WTC11 (cell line): Measurements from ENCODE around the gene RCE1. TPM values are rescaled to one million over a fixed set of nuclear protein-coding genes. Genes with fewer than 3 reads are reported as not detected.

Source experiments
- ATAC-seq: fragments of 200-7000 bp; cut with Tn5 transposase; 2 replicates; pipeline ENCODE4 v1.10.0; 2021; ENCODE audit warnings: mild to moderate bottlenecking, moderate library complexity
- CTCF ChIA-PET: fragments of 300-600 bp; sonication (Branson Sonifier 250); formaldehyde crosslinking; loops from one replicate; lab custom pipeline; 2021; ENCODE audit warnings: antibody characterized with exemption; lab: Charles Lee
- POLR2A ChIA-PET: fragments of 350-600 bp; sonication (Branson Sonifier 250); formaldehyde crosslinking; loops from one replicate; lab custom pipeline; 2021; ENCODE audit warnings: antibody characterized with exemption; lab: Charles Lee
- DNase-seq: peaks from one replicate; pipeline ENCODE4 v3.0.0; 2021; ENCODE audit warnings: low spot score
- H3K27ac Mint-ChIP-seq: 2 replicates; pipeline ENCODE4 v1.8.0; 2021; ENCODE audit warnings: mixed read lengths
- H3K27me3 Mint-ChIP-seq: 2 replicates; pipeline ENCODE4 v1.8.0; 2021; ENCODE audit warnings: low read depth, mild to moderate bottlenecking, moderate library complexity, mixed read lengths
- H3K36me3 Mint-ChIP-seq: 2 replicates; pipeline ENCODE4 v1.8.0; 2021; ENCODE audit warnings: mixed read lengths
- H3K4me1 Mint-ChIP-seq: 2 replicates; pipeline ENCODE4 v1.8.0; 2022; ENCODE audit warnings: mixed read lengths
- H3K4me3 Mint-ChIP-seq: 2 replicates; pipeline ENCODE4 v1.8.0; 2021; ENCODE audit warnings: mild to moderate bottlenecking, moderate library complexity, mixed read lengths
- H3K9me3 Mint-ChIP-seq: 2 replicates; pipeline ENCODE4 v1.8.0; 2021; ENCODE audit warnings: mixed read lengths
- ATF3 ChIP-seq: sonication (generic); formaldehyde crosslinking; conservative IDR thresholded peaks from 2 replicates; pipeline ENCODE4 v1.8.1; 2022; ENCODE audit warnings: mild to moderate bottlenecking, missing genetic modification reagents
- CDX4 ChIP-seq: fragments of 250-450 bp; sonication (Bioruptor Pico); IDR thresholded peaks from 2 replicates; pipeline ENCODE4 v1.9.0; 2021; ENCODE audit warnings: moderate library complexity, mild to moderate bottlenecking, inconsistent platforms, borderline replicate concordance
- E2F4 ChIP-seq: sonication (generic); formaldehyde crosslinking; IDR thresholded peaks from 2 replicates; pipeline ENCODE4 v1.8.1; 2022; ENCODE audit warnings: low read depth, mild to moderate bottlenecking, moderate library complexity, missing genetic modification reagents, borderline replicate concordance
- ETV6 ChIP-seq: sonication (generic); formaldehyde crosslinking; IDR thresholded peaks from 2 replicates; pipeline ENCODE4 v1.8.1; 2022; ENCODE audit warnings: mild to moderate bottlenecking, missing genetic modification reagents
- GRHL2 ChIP-seq: fragments of 250-450 bp; sonication (Bioruptor Pico); IDR thresholded peaks from 2 replicates; pipeline ENCODE4 v1.8.0; 2022; ENCODE audit warnings: mild to moderate bottlenecking, moderate library complexity; ENCODE audit not compliant: insufficient replicate concordance, severe bottlenecking
- IRF2 ChIP-seq: sonication (generic); formaldehyde crosslinking; IDR thresholded peaks from 2 replicates; pipeline ENCODE4 v1.8.0; 2022; ENCODE audit warnings: low read depth, missing genetic modification reagents, borderline replicate concordance
- MYBL2 ChIP-seq: sonication (generic); formaldehyde crosslinking; IDR thresholded peaks from 2 replicates; pipeline ENCODE4 v1.8.1; 2023; ENCODE audit warnings: mild to moderate bottlenecking, moderate library complexity, missing genetic modification reagents
- NR2C2 ChIP-seq: sonication (generic); formaldehyde crosslinking; IDR thresholded peaks from 2 replicates; pipeline ENCODE4 v1.8.0; 2022; ENCODE audit warnings: mild to moderate bottlenecking, missing genetic modification reagents
- OVOL2 ChIP-seq: fragments of 250-450 bp; sonication (Bioruptor Pico); IDR thresholded peaks from 2 replicates; pipeline ENCODE4 v1.9.0; 2021; ENCODE audit warnings: mild to moderate bottlenecking, borderline replicate concordance
- TCF7 ChIP-seq: sonication (generic); formaldehyde crosslinking; IDR thresholded peaks from 2 replicates; pipeline ENCODE4 v1.8.0; 2022; ENCODE audit warnings: mild to moderate bottlenecking, low read depth, missing genetic modification reagents, moderate library complexity
- TP53 ChIP-seq: sonication (generic); formaldehyde crosslinking; IDR thresholded peaks from 2 replicates; pipeline ENCODE4 v1.8.1; 2023; ENCODE audit warnings: mild to moderate bottlenecking, missing genetic modification reagents
- USF2 ChIP-seq: sonication (generic); formaldehyde crosslinking; IDR thresholded peaks from 2 replicates; pipeline ENCODE4 v1.8.1; 2023; ENCODE audit warnings: mild to moderate bottlenecking, missing genetic modification reagents, moderate library complexity
- ZBTB21 ChIP-seq: sonication (generic); formaldehyde crosslinking; IDR thresholded peaks from 2 replicates; pipeline ENCODE4 v1.8.1; 2023; ENCODE audit warnings: mild to moderate bottlenecking, missing genetic modification reagents, borderline replicate concordance
- ZMAT4 ChIP-seq: fragments of 250-450 bp; sonication (Bioruptor Pico); IDR thresholded peaks from 2 replicates; pipeline ENCODE4 v1.9.0; 2021; ENCODE audit warnings: mild to moderate bottlenecking
- ZNF121 ChIP-seq: sonication (generic); formaldehyde crosslinking; IDR thresholded peaks from 2 replicates; pipeline ENCODE4 v1.8.0; 2023; ENCODE audit warnings: missing genetic modification reagents
- ZNF425 ChIP-seq: fragments of 250-450 bp; sonication (Bioruptor Pico); conservative IDR thresholded peaks from 2 replicates; pipeline ENCODE4 v1.9.0; 2021; ENCODE audit warnings: mild to moderate bottlenecking
- ZNF671 ChIP-seq: fragments of 250-450 bp; sonication (Bioruptor Pico); IDR thresholded peaks from 2 replicates; pipeline ENCODE4 v1.8.0; 2021; ENCODE audit warnings: mild to moderate bottlenecking
- ZSCAN18 ChIP-seq: fragments of 250-450 bp; sonication (Bioruptor Pico); IDR thresholded peaks from 2 replicates; pipeline ENCODE4 v2.1.2; 2022; ENCODE audit warnings: mild to moderate bottlenecking, moderate library complexity
- total RNA-seq: library from RNA; stranded (reverse); gene quantifications from 3 replicates; pipeline ENCODE4 v1.2.3, GENCODE V29; 2021

Gene RCE1
- total RNA-seq, 1 experiment from 2014 or later: 34.6 TPM

GRCh38 chr11:66800720-66801428, 42.4 kb upstream of the RCE1 start:
- POLR2A ChIA-PET: no interaction called here
- H3K9me3 Mint-ChIP-seq: no peaks in the 10 kb centered on the region
- no peak for DNase-seq
- no peak for TF ChIP-seq ZNF425 (CRISPR knock-in tag)
- no peak for TF ChIP-seq GRHL2 (CRISPR knock-in tag)
- TF ChIP-seq USF2 (CRISPR knock-in tag): no peak
- TF ChIP-seq OVOL2: no peak
- TF ChIP-seq ZBTB21 (CRISPR knock-in tag): no peak
- TF ChIP-seq E2F4 (CRISPR knock-in tag): no peak
- no peak for TF ChIP-seq MYBL2
- no peak for TF ChIP-seq TP53 (CRISPR knock-in tag)
- no peak for TF ChIP-seq ZNF121 (CRISPR knock-in tag)
- TF ChIP-seq ETV6 (CRISPR knock-in tag): no peak
- TF ChIP-seq ZNF671 (CRISPR knock-in tag): no peak
- CTCF ChIA-PET: no interaction called here
- no peak overlapping the region for H3K4me3 Mint-ChIP-seq
- H3K27me3 Mint-ChIP-seq: no peaks in the 10 kb centered on the region
- H3K36me3 Mint-ChIP-seq: peaks cover 2% of the 10 kb centered on the region; the same call in 1 of the 2 replicates
- peak overlapping the region; percentile 23; the same call in 1 of the 2 replicates for H3K27ac Mint-ChIP-seq
- ATAC-seq: no peak
- H3K4me1 Mint-ChIP-seq: no peaks in the 10 kb centered on the region

- POLR2A ChIA-PET: no interaction called here
- H3K4me3 Mint-ChIP-seq: no peak overlapping the region
- peaks cover 10% of the 10 kb centered on the region for H3K9me3 Mint-ChIP-seq
- TF ChIP-seq NR2C2 (CRISPR knock-in tag) (no peak), ZNF121 (CRISPR knock-in tag) (peak; percentile 67; the same call in 1 of the 2 replicates)
- peaks cover 29% of the 10 kb centered on the region for H3K4me1 Mint-ChIP-seq
- H3K27ac Mint-ChIP-seq: no peak overlapping the region
- H3K27me3 Mint-ChIP-seq: no peaks in the 10 kb centered on the region
- peaks cover 13% of the 10 kb centered on the region for H3K36me3 Mint-ChIP-seq
- ATAC-seq (no peak), DNase-seq (no peak)
- CTCF ChIA-PET: interaction anchor here (0.5 kb wide), 1 partner anchor 733 kb away, joined by 3 read pairs; no protein-coding TSS in a partner anchor
These were observed 33.6 kb upstream of the RCE1 start for GRCh38 chr11:66809592-66809991.

GRCh38 chr11:66810576-66811185, 32.6 kb upstream of the RCE1 start:
- Mint-ChIP-seq H3K9me3 (peaks cover 10% of the 10 kb centered on the region), H3K27me3 (no peaks in the 10 kb centered on the region)
- TF ChIP-seq OVOL2 (no peak), ZSCAN18 (no peak), CDX4 (CRISPR knock-in tag) (no peak), TCF7 (CRISPR knock-in tag) (no peak), ZNF671 (CRISPR knock-in tag) (no peak), ZMAT4 (no peak), GRHL2 (CRISPR knock-in tag) (no peak), IRF2 (CRISPR knock-in tag) (no peak), ATF3 (no peak)
- TF ChIP-seq, all 79 proteins: peak for 0
- DNase-seq: no peak
- peak overlapping the region; percentile 55 for H3K27ac Mint-ChIP-seq
- POLR2A ChIA-PET: no interaction called here
- ATAC-seq: peak; percentile 73
- peaks cover 13% of the 10 kb centered on the region for H3K36me3 Mint-ChIP-seq
- CTCF ChIA-PET: interaction anchor here (0.7 to 1.6 kb wide), 3 partner anchors 72 to 372 kb away, joined by 3 to 5 read pairs (median 3); partner anchors contain the start of gene MRPL11
- no peak overlapping the region for H3K4me3 Mint-ChIP-seq
- peaks cover 29% of the 10 kb centered on the region for H3K4me1 Mint-ChIP-seq
